Measurements from ENCODE around the gene GALNT13.

Gene GALNT13

GRCh38 chr2:154306266-154306970 is 434.7 kb downstream of the GALNT13 start:
- Mint-ChIP-seq H3K36me3 (no peaks in the 10 kb centered on the region), H3K4me1 (no peaks in the 10 kb centered on the region)
- CTCF ChIA-PET = no interaction called here

DNA sequence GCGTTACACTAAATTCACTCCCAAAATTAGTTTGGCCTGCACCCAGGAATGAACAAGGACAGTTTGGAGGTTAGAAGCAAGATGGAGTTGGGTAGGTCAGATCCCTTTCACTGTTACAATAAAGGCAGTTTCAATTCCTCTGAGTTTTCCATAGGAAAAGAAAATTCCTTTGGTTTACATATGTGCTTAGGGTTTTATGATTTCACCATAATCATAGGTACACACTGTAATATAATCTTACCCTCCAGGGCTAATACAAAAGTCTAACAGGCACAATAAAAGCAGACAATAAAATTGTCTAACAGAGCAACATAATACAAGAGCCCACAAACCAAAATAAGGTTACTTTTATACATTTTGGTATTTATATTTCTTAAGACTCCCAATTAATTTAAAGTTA is 435.3 kb downstream of the GALNT13 start:
- CTCF ChIA-PET = no interaction called here
- no peaks in the 10 kb centered on the region for H3K27me3 Mint-ChIP-seq

More at GRCh38 chr2:154306266-154306970, 434.7 kb downstream of the GALNT13 start:
- H3K27ac Mint-ChIP-seq = no peak overlapping the region
- H3K27me3 Mint-ChIP-seq = no peaks in the 10 kb centered on the region
- H3K4me3 Mint-ChIP-seq = no peak overlapping the region
- H3K9me3 Mint-ChIP-seq = peaks cover 2% of the 10 kb centered on the region
- no peak for DNase-seq

GRCh38 chr2:154324601-154325000 is 452.9 kb downstream of the GALNT13 start:
- H3K4me1 Mint-ChIP-seq = no peaks in the 10 kb centered on the region
- H3K27me3 Mint-ChIP-seq = no peaks in the 10 kb centered on the region
- H3K4me3 Mint-ChIP-seq = no peak overlapping the region
- no peaks in the 10 kb centered on the region for H3K36me3 Mint-ChIP-seq
- DNase-seq = no peak
- peaks cover 3% of the 10 kb centered on the region for H3K9me3 Mint-ChIP-seq
- H3K27ac Mint-ChIP-seq = no peak overlapping the region
- CTCF ChIA-PET = no interaction called here

More for the DNA sequence above, 435.3 kb downstream of the GALNT13 start:
- Mint-ChIP-seq H3K36me3 (no peaks in the 10 kb centered on the region), H3K9me3 (peaks cover 2% of the 10 kb centered on the region), H3K4me3 (no peak overlapping the region), H3K27ac (no peak overlapping the region), H3K4me1 (no peaks in the 10 kb centered on the region)
- DNase-seq = no peak

- Mint-ChIP-seq H3K36me3 (no peaks in the 10 kb centered on the region), H3K4me1 (no peaks in the 10 kb centered on the region), H3K27me3 (no peaks in the 10 kb centered on the region), H3K27ac (no peak overlapping the region), H3K9me3 (no peaks in the 10 kb centered on the region), H3K4me3 (no peak overlapping the region)
- CTCF ChIA-PET = no interaction called here
- no peak for DNase-seq
Measured at GRCh38 chr2:154329510-154329909, 457.8 kb downstream of the GALNT13 start.

- Mint-ChIP-seq H3K4me3 (no peak overlapping the region), H3K9me3 (no peaks in the 10 kb centered on the region), H3K4me1 (no peaks in the 10 kb centered on the region), H3K27ac (no peak overlapping the region), H3K36me3 (no peaks in the 10 kb centered on the region), H3K27me3 (no peaks in the 10 kb centered on the region)
- CTCF ChIA-PET = no interaction called here
- no peak for DNase-seq
Measured at GRCh38 chr2:154331784-154332183, 460.1 kb downstream of the GALNT13 start.

DNA sequence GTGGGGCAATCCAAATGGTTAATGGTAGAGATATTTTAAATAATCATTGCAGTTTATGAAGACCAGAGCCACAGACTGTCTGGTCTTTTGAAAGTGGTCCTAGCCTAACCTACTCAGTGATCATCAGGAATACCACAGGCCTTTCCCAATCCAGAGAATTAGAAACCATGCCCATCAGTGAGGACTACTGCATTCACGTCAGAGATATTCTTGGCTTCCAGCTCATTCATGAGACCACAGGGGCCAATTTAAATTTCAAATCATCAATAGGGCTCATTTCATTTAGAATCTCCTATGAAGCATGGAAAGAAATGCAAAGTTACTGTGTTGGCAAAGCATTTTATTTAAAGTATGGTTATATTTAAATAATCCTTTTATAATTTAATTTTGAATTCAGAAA is 464.5 kb downstream of the GALNT13 start:
- no peaks in the 10 kb centered on the region for H3K9me3 Mint-ChIP-seq
- DNase-seq = no peak
- H3K4me3 Mint-ChIP-seq = no peak overlapping the region
- no peak overlapping the region for H3K27ac Mint-ChIP-seq
- CTCF ChIA-PET = no interaction called here
- H3K4me1 Mint-ChIP-seq = no peaks in the 10 kb centered on the region
- no peaks in the 10 kb centered on the region for H3K36me3 Mint-ChIP-seq
- H3K27me3 Mint-ChIP-seq = no peaks in the 10 kb centered on the region

- Mint-ChIP-seq H3K4me3 (no peak overlapping the region), H3K27ac (no peak overlapping the region), H3K4me1 (no peaks in the 10 kb centered on the region), H3K9me3 (no peaks in the 10 kb centered on the region), H3K27me3 (no peaks in the 10 kb centered on the region), H3K36me3 (no peaks in the 10 kb centered on the region)
- CTCF ChIA-PET = no interaction called here
- no peak for DNase-seq
Measured at GRCh38 chr2:154338352-154338967, 466.7 kb downstream of the GALNT13 start.

DNA sequence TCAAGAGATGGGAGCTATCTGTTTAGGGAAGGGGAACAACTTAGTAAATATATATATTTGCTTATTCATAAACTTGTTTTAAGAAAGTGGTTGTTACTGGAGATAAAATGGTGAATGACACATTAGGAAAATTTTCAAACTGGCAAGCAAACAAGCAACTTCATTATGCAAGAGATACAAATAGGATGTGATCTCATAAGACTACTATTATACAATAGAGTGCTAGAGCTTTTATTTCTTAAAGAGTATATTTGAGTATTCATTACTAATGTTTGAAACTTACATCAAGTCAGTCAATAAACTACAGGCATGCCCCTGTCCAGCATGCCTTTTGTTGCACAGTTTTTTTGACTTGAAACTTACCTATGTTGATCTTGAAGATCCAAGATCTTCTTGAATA is 471.6 kb downstream of the GALNT13 start:
- Mint-ChIP-seq H3K27ac (no peak overlapping the region), H3K4me3 (no peak overlapping the region), H3K4me1 (no peaks in the 10 kb centered on the region), H3K9me3 (no peaks in the 10 kb centered on the region), H3K27me3 (no peaks in the 10 kb centered on the region), H3K36me3 (no peaks in the 10 kb centered on the region)
- no peak for DNase-seq
- CTCF ChIA-PET = no interaction called here

GRCh38 chr2:154350911-154351310 is 479.2 kb downstream of the GALNT13 start:
- Mint-ChIP-seq H3K4me3 (no peak overlapping the region), H3K36me3 (no peaks in the 10 kb centered on the region), H3K27me3 (no peaks in the 10 kb centered on the region), H3K4me1 (no peaks in the 10 kb centered on the region), H3K9me3 (peaks cover 5% of the 10 kb centered on the region), H3K27ac (no peak overlapping the region)
- DNase-seq = no peak
- CTCF ChIA-PET = no interaction called here

GRCh38 chr2:154361276-154361675 is 489.6 kb downstream of the GALNT13 start:
- H3K27ac Mint-ChIP-seq = no peak overlapping the region
- DNase-seq = no peak
- CTCF ChIA-PET = no interaction called here
- H3K36me3 Mint-ChIP-seq = no peaks in the 10 kb centered on the region
- no peaks in the 10 kb centered on the region for H3K4me1 Mint-ChIP-seq
- peaks cover 3% of the 10 kb centered on the region for H3K9me3 Mint-ChIP-seq
- H3K27me3 Mint-ChIP-seq = no peaks in the 10 kb centered on the region
- H3K4me3 Mint-ChIP-seq = no peak overlapping the region

GRCh38 chr2:154368153-154368552 is 496.4 kb downstream of the GALNT13 start:
- DNase-seq = no peak
- H3K4me3 Mint-ChIP-seq = no peak overlapping the region
- peaks cover under 1% of the 10 kb centered on the region for H3K9me3 Mint-ChIP-seq
- CTCF ChIA-PET = no interaction called here
- no peaks in the 10 kb centered on the region for H3K36me3 Mint-ChIP-seq
- no peaks in the 10 kb centered on the region for H3K27me3 Mint-ChIP-seq
- no peaks in the 10 kb centered on the region for H3K4me1 Mint-ChIP-seq
- no peak overlapping the region for H3K27ac Mint-ChIP-seq

DNA sequence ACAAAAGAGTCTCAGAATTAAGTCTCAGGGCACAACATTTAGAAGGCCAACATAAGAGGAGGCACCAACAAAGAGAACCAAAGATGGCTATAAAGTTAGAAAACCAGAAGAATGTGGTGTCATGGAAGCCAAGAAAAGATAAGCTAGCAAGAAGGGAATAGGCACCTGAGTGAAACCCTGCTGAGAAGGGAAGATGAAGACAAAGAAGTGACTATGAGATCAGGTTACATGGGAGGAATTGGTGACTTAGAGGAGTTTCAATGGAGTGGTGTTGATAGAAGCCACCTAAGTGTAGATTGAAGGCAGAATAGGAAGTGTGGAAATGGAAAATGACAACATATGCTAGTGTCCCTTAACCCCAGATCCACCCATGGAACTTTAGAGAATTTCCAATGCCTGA is 499.2 kb downstream of the GALNT13 start:
- Mint-ChIP-seq H3K4me3 (no peak overlapping the region), H3K27me3 (no peaks in the 10 kb centered on the region)

DNA sequence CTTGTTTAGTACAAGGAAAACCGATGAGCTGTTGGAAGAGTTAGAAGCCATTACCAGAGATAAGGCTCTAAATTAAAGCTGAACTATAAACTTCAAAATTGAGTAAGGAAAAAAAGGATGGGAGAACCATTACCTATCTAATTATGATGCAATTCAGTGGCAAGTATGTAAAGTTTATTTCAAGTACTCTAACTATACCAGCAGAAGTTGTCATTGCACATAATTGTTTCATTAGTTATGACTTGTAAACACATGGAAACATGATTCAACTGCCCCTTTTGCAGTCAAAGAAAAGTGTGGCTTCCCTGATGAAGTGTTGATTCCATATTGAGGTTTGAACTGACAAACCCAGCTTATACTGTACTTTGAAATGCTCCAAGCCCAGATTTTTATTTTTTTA is 502.7 kb downstream of the GALNT13 start:
- Mint-ChIP-seq H3K27me3 (no peaks in the 10 kb centered on the region), H3K4me1 (no peaks in the 10 kb centered on the region), H3K27ac (no peak overlapping the region), H3K9me3 (no peaks in the 10 kb centered on the region), H3K36me3 (no peaks in the 10 kb centered on the region), H3K4me3 (no peak overlapping the region)
- DNase-seq = no peak
- CTCF ChIA-PET = no interaction called here

More for the DNA sequence above, 499.2 kb downstream of the GALNT13 start:
- H3K27ac Mint-ChIP-seq = no peak overlapping the region
- DNase-seq = no peak
- H3K9me3 Mint-ChIP-seq = no peaks in the 10 kb centered on the region
- no peaks in the 10 kb centered on the region for H3K36me3 Mint-ChIP-seq
- CTCF ChIA-PET = no interaction called here
- no peaks in the 10 kb centered on the region for H3K4me1 Mint-ChIP-seq

GRCh38 chr2:154375579-154375931 is 503.8 kb downstream of the GALNT13 start:
- H3K4me1 Mint-ChIP-seq = no peaks in the 10 kb centered on the region
- no peaks in the 10 kb centered on the region for H3K27me3 Mint-ChIP-seq
- H3K36me3 Mint-ChIP-seq = no peaks in the 10 kb centered on the region
- H3K4me3 Mint-ChIP-seq = no peak overlapping the region
- H3K27ac Mint-ChIP-seq = no peak overlapping the region
- CTCF ChIA-PET = interaction anchor here (1.0 kb wide), 1 partner anchor 13 kb away, joined by 3 read pairs; no protein-coding TSS in a partner anchor
- DNase-seq = no peak
- no peaks in the 10 kb centered on the region for H3K9me3 Mint-ChIP-seq

- CTCF ChIA-PET = no interaction called here
- H3K27ac Mint-ChIP-seq = no peak overlapping the region
- H3K9me3 Mint-ChIP-seq = no peaks in the 10 kb centered on the region
- no peaks in the 10 kb centered on the region for H3K36me3 Mint-ChIP-seq
- no peaks in the 10 kb centered on the region for H3K27me3 Mint-ChIP-seq
- no peak overlapping the region for H3K4me3 Mint-ChIP-seq
- DNase-seq = no peak
- H3K4me1 Mint-ChIP-seq = no peaks in the 10 kb centered on the region
Measured at GRCh38 chr2:154381931-154382794, 510.4 kb downstream of the GALNT13 start.
